22Rv1 (cell line): ENCODE measurements around the gene IFNGR2.
A peak's percentile ranks its signal among the peaks of the same experiment; 100 is the strongest.

ENCODE experiments used
- CTCF ChIP-seq: fragments of 450-650 bp; IDR thresholded peaks from 2 replicates; pipeline ENCODE4 v1.5.1; 2017; ENCODE audit warnings: mild to moderate bottlenecking
- ZFX ChIP-seq: fragments of 450-650 bp; IDR thresholded peaks from 2 replicates; pipeline ENCODE4 v1.6.1; 2017; ENCODE audit warnings: antibody characterized with exemption, borderline replicate concordance

- TF ChIP-seq CTCF = peak; percentile 60
- no peak for TF ChIP-seq ZFX
These were observed 16.9 kb upstream of the IFNGR2 start for GRCh38 chr21:33386222-33386784.
